ENCODE data around the gene MIF4GD. TPM values are rescaled to one million over a fixed set of nuclear protein-coding genes. Genes with fewer than 3 reads are reported as not detected.
A peak's percentile ranks its signal among the peaks of the same experiment; 100 is the strongest.

MIF4GD gene
- polyA plus RNA-seq, 4 donors = 13.0 to 29.7 (median 22.9) TPM

- FAIRE-seq (no peak), DNase-seq (no peak)
- Histone ChIP-seq H3K27ac (ENCODE audit: low read depth in 1 of 3, low read length in 2 of 3) (no peak overlapping the region), H3K9me3 (ENCODE audit: control insufficient read depth in 2 of 2, insufficient read depth in 1 of 2, low read depth in 1 of 2, low read length in 1 of 2) (no peaks in the 10 kb centered on the region), H3K4me1 (ENCODE audit: control insufficient read depth in 3 of 3, insufficient read depth in 2 of 3, low read depth in 1 of 3, low read length in 2 of 3) (no peaks in the 10 kb centered on the region), H3K4me3 (ENCODE audit: low read depth in 1 of 3, low read length in 3 of 3) (no peak overlapping the region), H3K36me3 (ENCODE audit: control insufficient read depth in 3 of 3, insufficient read depth in 2 of 3, low read depth in 1 of 3, low read length in 3 of 3) (peaks cover 0 to 58% (median 8%) of the 10 kb centered on the region in 3 donors), H3K27me3 (ENCODE audit: control insufficient read depth in 3 of 3, insufficient read depth in 3 of 3, low read length in 3 of 3) (no peaks in the 10 kb centered on the region)
- WGBS, 3 donors = 85 to 95% (median 94%) methylated on average over 5 to 6 of the region's 6 CpGs
These were observed 6.6 kb upstream of the MIF4GD start for GRCh38 chr17:75277664-75278071.

GRCh38 chr17:75273977-75274708 lies 3.1 kb upstream of the MIF4GD start:
- 78 to 80% (median 79%) methylated on average over 7 of the region's 7 CpGs for WGBS, 3 donors
- FAIRE-seq (no peak), DNase-seq (no peak)
- H3K4me3 ChIP-seq (ENCODE audit: low read depth in 1 of 3, low read length in 3 of 3) = no peak overlapping the region
- peaks cover 0 to 47% (median 2%) of the 10 kb centered on the region in 3 donors for H3K36me3 ChIP-seq (ENCODE audit: control insufficient read depth in 3 of 3, insufficient read depth in 2 of 3, low read depth in 1 of 3, low read length in 3 of 3)
- no peaks in the 10 kb centered on the region for H3K27me3 ChIP-seq (ENCODE audit: control insufficient read depth in 3 of 3, insufficient read depth in 3 of 3, low read length in 3 of 3)
- H3K9me3 ChIP-seq (ENCODE audit: control insufficient read depth in 2 of 2, insufficient read depth in 1 of 2, low read depth in 1 of 2, low read length in 1 of 2) = no peaks in the 10 kb centered on the region
- H3K4me1 ChIP-seq (ENCODE audit: control insufficient read depth in 3 of 3, insufficient read depth in 2 of 3, low read depth in 1 of 3, low read length in 2 of 3) = peaks cover 2 to 19% (median 4%) of the 10 kb centered on the region in 3 donors
- no peak overlapping the region for H3K27ac ChIP-seq (ENCODE audit: low read depth in 1 of 3, low read length in 2 of 3)

- WGBS, 3 donors = 79 to 90% (median 88%) methylated on average over 3 of the region's 3 CpGs
- H3K4me1 ChIP-seq (ENCODE audit: control insufficient read depth in 3 of 3, insufficient read depth in 2 of 3, low read depth in 1 of 3, low read length in 2 of 3) = peaks cover 2 to 22% (median 4%) of the 10 kb centered on the region in 3 donors
- H3K27ac ChIP-seq (ENCODE audit: low read depth in 1 of 3, low read length in 2 of 3) = no peak overlapping the region
- DNase-seq = no peak
- peaks cover 0 to 40% (median 2%) of the 10 kb centered on the region in 3 donors for H3K36me3 ChIP-seq (ENCODE audit: control insufficient read depth in 3 of 3, insufficient read depth in 2 of 3, low read depth in 1 of 3, low read length in 3 of 3)
- no peaks in the 10 kb centered on the region for H3K27me3 ChIP-seq (ENCODE audit: control insufficient read depth in 3 of 3, insufficient read depth in 3 of 3, low read length in 3 of 3)
- no peaks in the 10 kb centered on the region for H3K9me3 ChIP-seq (ENCODE audit: control insufficient read depth in 2 of 2, insufficient read depth in 1 of 2, low read depth in 1 of 2, low read length in 1 of 2)
- H3K4me3 ChIP-seq (ENCODE audit: low read depth in 1 of 3, low read length in 3 of 3) = no peak overlapping the region
- no peak for FAIRE-seq
These were observed 1.8 kb upstream of the MIF4GD start for GRCh38 chr17:75272848-75273184.

- H3K27ac ChIP-seq (ENCODE audit: low read depth in 1 of 3, low read length in 2 of 3) = peak overlapping the region in 2 of 3 donors; percentile 76 to 93
- no peaks in the 10 kb centered on the region for H3K27me3 ChIP-seq (ENCODE audit: control insufficient read depth in 3 of 3, insufficient read depth in 3 of 3, low read length in 3 of 3)
- peak overlapping the region; percentile 55 to 91 (median 77) for H3K4me3 ChIP-seq (ENCODE audit: low read depth in 1 of 3, low read length in 3 of 3)
- WGBS, 3 donors = 53 to 54% (median 53%) methylated on average over 21 to 24 of the region's 24 CpGs
- FAIRE-seq (no peak), DNase-seq (no peak)
- no peaks in the 10 kb centered on the region for H3K9me3 ChIP-seq (ENCODE audit: control insufficient read depth in 2 of 2, insufficient read depth in 1 of 2, low read depth in 1 of 2, low read length in 1 of 2)
- peaks cover 2 to 28% (median 4%) of the 10 kb centered on the region in 3 donors for H3K4me1 ChIP-seq (ENCODE audit: control insufficient read depth in 3 of 3, insufficient read depth in 2 of 3, low read depth in 1 of 3, low read length in 2 of 3)
- peaks cover 0 to 40% (median 2%) of the 10 kb centered on the region in 3 donors for H3K36me3 ChIP-seq (ENCODE audit: control insufficient read depth in 3 of 3, insufficient read depth in 2 of 3, low read depth in 1 of 3, low read length in 3 of 3)
These were observed 1.2 kb upstream of the MIF4GD start for GRCh38 chr17:75271955-75272847.

GRCh38 chr17:75271233-75271954 lies 363 bp upstream of the MIF4GD start:
- peaks cover 2 to 31% (median 4%) of the 10 kb centered on the region in 3 donors for H3K4me1 ChIP-seq (ENCODE audit: control insufficient read depth in 3 of 3, insufficient read depth in 2 of 3, low read depth in 1 of 3, low read length in 2 of 3)
- peak overlapping the region; percentile 56 to 93 (median 76) for H3K27ac ChIP-seq (ENCODE audit: low read depth in 1 of 3, low read length in 2 of 3)
- H3K27me3 ChIP-seq (ENCODE audit: control insufficient read depth in 3 of 3, insufficient read depth in 3 of 3, low read length in 3 of 3) = no peaks in the 10 kb centered on the region
- DNase-seq = peak; percentile 80 to 93
- WGBS, 3 donors = 0% methylated on average over 59 to 74 of the region's 74 CpGs
- H3K4me3 ChIP-seq (ENCODE audit: low read depth in 1 of 3, low read length in 3 of 3) = peak overlapping the region; percentile 55 to 91 (median 77)
- FAIRE-seq = no peak
- no peaks in the 10 kb centered on the region for H3K9me3 ChIP-seq (ENCODE audit: control insufficient read depth in 2 of 2, insufficient read depth in 1 of 2, low read depth in 1 of 2, low read length in 1 of 2)
- peaks cover 0 to 43% (median 2%) of the 10 kb centered on the region in 3 donors for H3K36me3 ChIP-seq (ENCODE audit: control insufficient read depth in 3 of 3, insufficient read depth in 2 of 3, low read depth in 1 of 3, low read length in 3 of 3)

- DNase-seq = peak; percentile 63 to 86
- Histone ChIP-seq H3K36me3 (ENCODE audit: control insufficient read depth in 3 of 3, insufficient read depth in 2 of 3, low read depth in 1 of 3, low read length in 3 of 3) (peaks cover 0 to 51% (median 2%) of the 10 kb centered on the region in 3 donors), H3K4me1 (ENCODE audit: control insufficient read depth in 3 of 3, insufficient read depth in 2 of 3, low read depth in 1 of 3, low read length in 2 of 3) (peaks cover 2 to 31% (median 4%) of the 10 kb centered on the region in 3 donors), H3K9me3 (ENCODE audit: control insufficient read depth in 2 of 2, insufficient read depth in 1 of 2, low read depth in 1 of 2, low read length in 1 of 2) (no peaks in the 10 kb centered on the region), H3K27ac (ENCODE audit: low read depth in 1 of 3, low read length in 2 of 3) (peak overlapping the region; percentile 88 to 95 (median 94)), H3K27me3 (ENCODE audit: control insufficient read depth in 3 of 3, insufficient read depth in 3 of 3, low read length in 3 of 3) (no peaks in the 10 kb centered on the region), H3K4me3 (ENCODE audit: low read depth in 1 of 3, low read length in 3 of 3) (peak overlapping the region; percentile 60 to 98 (median 91))
- no peak for FAIRE-seq
- 0 to 1% (median 0%) methylated on average over 44 to 47 of the region's 47 CpGs for WGBS, 3 donors
These were observed 639 bp downstream of the MIF4GD start for GRCh38 chr17:75270218-75270965.

- peaks cover 0 to 52% (median 0%) of the 10 kb centered on the region in 3 donors for H3K36me3 ChIP-seq (ENCODE audit: control insufficient read depth in 3 of 3, insufficient read depth in 2 of 3, low read depth in 1 of 3, low read length in 3 of 3)
- no peaks in the 10 kb centered on the region for H3K9me3 ChIP-seq (ENCODE audit: control insufficient read depth in 2 of 2, insufficient read depth in 1 of 2, low read depth in 1 of 2, low read length in 1 of 2)
- FAIRE-seq = no peak
- DNase-seq = peak in 1 of 2 donors; percentile 14
- 15 to 24% (median 24%) methylated on average over 6 of the region's 6 CpGs for WGBS, 3 donors
- peak overlapping the region in 2 of 3 donors; percentile 94 to 95 for H3K27ac ChIP-seq (ENCODE audit: low read depth in 1 of 3, low read length in 2 of 3)
- H3K4me3 ChIP-seq (ENCODE audit: low read depth in 1 of 3, low read length in 3 of 3) = peak overlapping the region in 2 of 3 donors; percentile 91 to 98
- peaks cover 2 to 31% (median 4%) of the 10 kb centered on the region in 3 donors for H3K4me1 ChIP-seq (ENCODE audit: control insufficient read depth in 3 of 3, insufficient read depth in 2 of 3, low read depth in 1 of 3, low read length in 2 of 3)
- no peaks in the 10 kb centered on the region for H3K27me3 ChIP-seq (ENCODE audit: control insufficient read depth in 3 of 3, insufficient read depth in 3 of 3, low read length in 3 of 3)
These were observed 1.2 kb downstream of the MIF4GD start for GRCh38 chr17:75269844-75270217.
